ENCODE measurements around the gene LRRC2.

DNA sequence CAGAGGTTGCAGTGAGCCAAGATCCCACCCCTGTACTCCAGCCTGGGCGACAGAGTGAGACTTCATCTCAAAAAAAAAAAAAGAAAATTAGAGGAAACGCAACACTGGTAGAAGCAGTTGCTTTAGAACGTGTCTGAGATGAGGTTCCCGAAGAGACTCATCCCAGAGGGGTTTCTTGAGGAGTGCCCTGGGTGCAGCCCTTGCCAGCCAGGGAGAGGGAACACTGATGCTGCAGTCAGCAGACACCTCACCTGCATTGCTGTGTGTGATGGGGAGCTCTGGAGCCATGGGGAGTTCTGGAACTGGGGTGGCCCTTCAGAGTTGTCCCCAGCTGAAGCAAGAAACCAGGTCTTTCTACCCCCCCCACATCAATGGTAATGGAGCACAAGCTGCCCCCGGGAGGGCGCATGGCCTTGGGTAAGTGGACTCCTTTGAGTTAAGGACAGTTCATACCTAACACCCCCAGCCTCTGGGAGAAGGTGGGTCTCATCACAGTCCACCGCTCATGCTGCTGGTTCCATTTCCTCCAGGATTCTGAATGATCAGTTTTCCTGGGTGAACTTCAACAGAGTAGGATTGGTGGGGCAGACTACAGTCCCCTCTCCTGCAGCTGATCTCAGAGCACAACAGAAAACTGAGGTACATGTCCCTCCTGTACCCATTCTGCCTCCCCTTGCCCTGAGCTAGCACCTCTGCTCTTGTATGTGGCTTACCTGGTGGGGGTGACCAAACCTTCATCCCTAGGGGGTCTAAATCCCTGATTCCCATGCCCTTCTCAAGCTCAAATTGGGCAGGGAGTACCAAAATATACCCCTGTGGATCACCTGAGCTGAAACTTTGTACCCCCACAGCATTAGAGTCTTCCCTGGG, 18.7 kb upstream of the LRRC2 start:
- TF ChIP-seq, protein P1, sequence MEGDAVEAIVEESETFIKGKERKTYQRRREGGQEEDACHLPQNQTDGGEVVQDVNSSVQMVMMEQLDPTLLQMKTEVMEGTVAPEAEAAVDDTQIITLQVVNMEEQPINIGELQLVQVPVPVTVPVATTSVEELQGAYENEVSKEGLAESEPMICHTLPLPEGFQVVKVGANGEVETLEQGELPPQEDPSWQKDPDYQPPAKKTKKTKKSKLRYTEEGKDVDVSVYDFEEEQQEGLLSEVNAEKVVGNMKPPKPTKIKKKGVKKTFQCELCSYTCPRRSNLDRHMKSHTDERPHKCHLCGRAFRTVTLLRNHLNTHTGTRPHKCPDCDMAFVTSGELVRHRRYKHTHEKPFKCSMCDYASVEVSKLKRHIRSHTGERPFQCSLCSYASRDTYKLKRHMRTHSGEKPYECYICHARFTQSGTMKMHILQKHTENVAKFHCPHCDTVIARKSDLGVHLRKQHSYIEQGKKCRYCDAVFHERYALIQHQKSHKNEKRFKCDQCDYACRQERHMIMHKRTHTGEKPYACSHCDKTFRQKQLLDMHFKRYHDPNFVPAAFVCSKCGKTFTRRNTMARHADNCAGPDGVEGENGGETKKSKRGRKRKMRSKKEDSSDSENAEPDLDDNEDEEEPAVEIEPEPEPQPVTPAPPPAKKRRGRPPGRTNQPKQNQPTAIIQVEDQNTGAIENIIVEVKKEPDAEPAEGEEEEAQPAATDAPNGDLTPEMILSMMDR (IDR thresholded peaks at IDR 0.05; ENCODE audit: poor library complexity): no peak
- TF ChIP-seq EZH2phosphoT487 (IDR thresholded peaks at IDR 0.05; ENCODE audit: low read depth, severe bottlenecking, unreplicated experiment) (no peak), EZH2 (IDR thresholded peaks at IDR 0.05; ENCODE audit: borderline replicate concordance) (no peak)
